ENCODE results near the gene ZCCHC14. TPM values are rescaled to one million over a fixed set of nuclear protein-coding genes. Genes with fewer than 3 reads are reported as not detected.
"Not testable (repeated sequence)": the region's sequence is repeated elsewhere in the genome, so short reads cannot be mapped to it uniquely, and the experiment has no call there.

The ZCCHC14 gene
- total RNA-seq, 1 experiment from 2014 or later, result 33.1 TPM

DNA sequence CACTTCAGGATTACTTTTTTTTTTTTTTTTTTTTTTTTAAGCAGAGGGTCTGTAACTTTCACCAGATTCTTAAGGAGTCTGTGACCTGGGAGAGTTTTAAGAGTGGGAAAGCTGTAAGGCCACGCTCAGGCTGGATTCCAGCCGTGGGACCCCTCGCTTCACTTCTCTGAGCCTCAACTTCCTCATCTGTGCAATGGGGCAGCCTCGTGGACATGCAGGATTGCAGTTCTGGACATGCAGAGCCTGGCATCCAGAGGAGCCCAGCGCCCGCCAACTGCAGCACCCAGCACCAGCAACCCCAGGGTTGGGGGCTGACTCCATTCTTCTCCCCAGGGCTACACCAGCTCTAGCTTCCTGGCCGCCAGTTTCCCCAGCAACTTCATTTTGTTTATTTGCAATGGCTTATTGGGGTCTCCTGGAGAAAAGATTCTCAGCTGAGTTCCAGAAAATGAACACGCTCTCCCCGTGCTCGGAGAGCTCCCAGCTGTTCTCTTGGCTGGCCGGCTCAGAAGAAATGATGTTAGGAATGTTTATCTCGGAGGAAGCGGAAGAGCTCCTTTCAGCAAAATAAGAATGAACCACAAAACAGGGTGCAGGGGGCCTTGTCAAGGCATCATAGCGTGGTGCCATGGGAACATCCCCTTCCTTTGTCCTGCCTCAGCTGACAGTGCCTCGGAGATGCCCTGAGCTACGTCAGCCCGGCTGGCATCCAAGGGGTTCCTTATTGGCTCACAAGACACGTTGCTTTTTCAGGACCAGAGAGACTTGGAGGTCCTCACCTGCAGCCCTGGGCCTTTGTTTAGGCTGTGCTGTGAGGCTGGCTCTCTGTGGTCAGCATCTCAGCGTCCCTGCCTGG, 22.9 kb upstream of the ZCCHC14 start:
- no peak overlapping the region for H3K27ac Mint-ChIP-seq (ENCODE audit: unreplicated experiment)
- no peak for DNase-seq
- no TSS peak for BruUV-seq (replicated peaks)
- no peaks in the 10 kb centered on the region for H3K4me1 ChIP-seq
- H3K9me3 Mint-ChIP-seq (ENCODE audit: unreplicated experiment), result no peaks in the 10 kb centered on the region
- POLR2A ChIA-PET, result no interaction called here
- H3K4me3 Mint-ChIP-seq (ENCODE audit: unreplicated experiment), result no peak overlapping the region
- intact Hi-C loops (cut with micrococcal nuclease; ENCODE audit: unreplicated experiment), result no loop called here
- CTCF ChIA-PET, result interaction anchor here (1.1 kb wide), 1 partner anchor 121 kb away, joined by 3 read pairs; no protein-coding TSS in a partner anchor
- H3K9me3 ChIP-seq, result no peaks in the 10 kb centered on the region
- H3K4me3 ChIP-seq (ENCODE audit: low read depth, low read length), result no peak overlapping the region
- H3K36me3 ChIP-seq (ENCODE audit: control insufficient read depth, insufficient read depth, low read length), result no peaks in the 10 kb centered on the region
- TF ChIP-seq, protein P1, sequence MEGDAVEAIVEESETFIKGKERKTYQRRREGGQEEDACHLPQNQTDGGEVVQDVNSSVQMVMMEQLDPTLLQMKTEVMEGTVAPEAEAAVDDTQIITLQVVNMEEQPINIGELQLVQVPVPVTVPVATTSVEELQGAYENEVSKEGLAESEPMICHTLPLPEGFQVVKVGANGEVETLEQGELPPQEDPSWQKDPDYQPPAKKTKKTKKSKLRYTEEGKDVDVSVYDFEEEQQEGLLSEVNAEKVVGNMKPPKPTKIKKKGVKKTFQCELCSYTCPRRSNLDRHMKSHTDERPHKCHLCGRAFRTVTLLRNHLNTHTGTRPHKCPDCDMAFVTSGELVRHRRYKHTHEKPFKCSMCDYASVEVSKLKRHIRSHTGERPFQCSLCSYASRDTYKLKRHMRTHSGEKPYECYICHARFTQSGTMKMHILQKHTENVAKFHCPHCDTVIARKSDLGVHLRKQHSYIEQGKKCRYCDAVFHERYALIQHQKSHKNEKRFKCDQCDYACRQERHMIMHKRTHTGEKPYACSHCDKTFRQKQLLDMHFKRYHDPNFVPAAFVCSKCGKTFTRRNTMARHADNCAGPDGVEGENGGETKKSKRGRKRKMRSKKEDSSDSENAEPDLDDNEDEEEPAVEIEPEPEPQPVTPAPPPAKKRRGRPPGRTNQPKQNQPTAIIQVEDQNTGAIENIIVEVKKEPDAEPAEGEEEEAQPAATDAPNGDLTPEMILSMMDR (IDR thresholded peaks at IDR 0.05; ENCODE audit: insufficient read depth in 1 of 2, low read depth in 1 of 2, low read length in 1 of 2, severe bottlenecking in 1 of 2, unreplicated experiment in 1 of 2), result no peak
- no peaks in the 10 kb centered on the region for H3K4me1 Mint-ChIP-seq (ENCODE audit: low read depth, unreplicated experiment)
- no peaks in the 10 kb centered on the region for H3K27me3 Mint-ChIP-seq (ENCODE audit: insufficient read depth, unreplicated experiment)
- no peaks in the 10 kb centered on the region for H3K36me3 Mint-ChIP-seq (ENCODE audit: insufficient read depth, unreplicated experiment)
- no peaks in the 10 kb centered on the region for H3K27me3 ChIP-seq (replicated peaks; ENCODE audit: control insufficient read depth, insufficient read depth, low read length)

- H3K27me3 Mint-ChIP-seq (ENCODE audit: insufficient read depth, unreplicated experiment); H3K27me3 ChIP-seq (replicated peaks; ENCODE audit: control insufficient read depth, insufficient read depth, low read length); H3K4me3 Mint-ChIP-seq (ENCODE audit: unreplicated experiment); H3K4me1 Mint-ChIP-seq (ENCODE audit: low read depth, unreplicated experiment); H3K4me3 ChIP-seq (ENCODE audit: low read depth, low read length); DNase-seq; CTCF ChIA-PET; H3K4me1 ChIP-seq; H3K36me3 ChIP-seq (ENCODE audit: control insufficient read depth, insufficient read depth, low read length); H3K36me3 Mint-ChIP-seq (ENCODE audit: insufficient read depth, unreplicated experiment); H3K27ac Mint-ChIP-seq (ENCODE audit: unreplicated experiment); intact Hi-C loops (cut with micrococcal nuclease; ENCODE audit: unreplicated experiment); BruUV-seq (replicated peaks); H3K9me3 Mint-ChIP-seq (ENCODE audit: unreplicated experiment); H3K9me3 ChIP-seq; POLR2A ChIA-PET: not testable (repeated sequence)
These were observed 17.0 kb upstream of the ZCCHC14 start for GRCh38 chr16:87509778-87510177.

DNA sequence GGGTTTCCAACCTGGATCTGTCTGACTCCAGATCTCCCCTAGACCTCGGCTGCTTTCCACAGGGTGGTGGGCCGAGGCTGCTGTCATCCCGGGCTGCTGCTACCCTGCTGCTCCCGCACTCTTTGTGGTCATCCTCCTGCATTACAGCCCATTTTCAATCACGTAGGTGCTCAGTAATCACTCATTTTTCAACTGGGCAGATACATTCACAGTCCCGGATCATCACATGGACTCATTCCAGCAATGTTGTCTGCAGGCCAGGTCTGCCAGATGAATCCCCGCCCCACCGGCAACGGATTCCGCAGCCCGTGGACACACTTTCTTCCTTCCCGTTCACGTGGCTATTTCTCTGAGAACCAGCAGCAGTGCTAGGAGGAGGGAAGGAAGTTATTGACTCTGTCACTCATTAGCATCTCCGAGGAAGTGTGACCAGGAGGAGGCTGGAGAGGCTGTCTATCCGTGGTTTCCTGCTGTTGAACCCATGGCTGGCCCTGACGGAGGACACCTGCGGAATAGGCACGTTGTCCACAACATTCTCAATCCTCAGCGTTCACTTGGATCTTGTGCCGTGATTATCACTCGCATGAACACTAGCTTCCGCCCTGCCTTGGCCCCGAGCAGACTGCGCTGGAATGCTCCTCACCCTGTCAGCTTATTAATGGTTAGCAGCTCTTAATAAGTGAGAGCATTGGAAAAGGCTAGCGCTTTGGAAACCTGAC, 14.7 kb upstream of the ZCCHC14 start:
- TF ChIP-seq, protein P1 (IDR thresholded peaks at IDR 0.05; ENCODE audit: insufficient read depth in 1 of 2, low read depth in 1 of 2, low read length in 1 of 2, severe bottlenecking in 1 of 2, unreplicated experiment in 1 of 2), result no peak
- no peak overlapping the region for H3K27ac Mint-ChIP-seq (ENCODE audit: unreplicated experiment)
- DNase-seq, result no peak
- CTCF ChIA-PET, result interaction anchor here (0.5 kb wide), 1 partner anchor 15 kb away, joined by 4 read pairs; no protein-coding TSS in a partner anchor
- Histone ChIP-seq H3K27me3 (replicated peaks; ENCODE audit: control insufficient read depth, insufficient read depth, low read length) (no peaks in the 10 kb centered on the region), H3K4me3 (ENCODE audit: low read depth, low read length) (no peak overlapping the region), H3K9me3 (no peaks in the 10 kb centered on the region; the same call in 1 of the 2 replicates), H3K4me1 (peaks cover 8% of the 10 kb centered on the region; the same call in 1 of the 2 replicates), H3K36me3 (ENCODE audit: control insufficient read depth, insufficient read depth, low read length) (no peaks in the 10 kb centered on the region)
- no TSS peak for BruUV-seq (replicated peaks)
- intact Hi-C loops (cut with micrococcal nuclease; ENCODE audit: unreplicated experiment), result no loop called here
- POLR2A ChIA-PET, result no interaction called here
- no peak overlapping the region for H3K4me3 Mint-ChIP-seq (ENCODE audit: unreplicated experiment)
- no peaks in the 10 kb centered on the region for H3K4me1 Mint-ChIP-seq (ENCODE audit: low read depth, unreplicated experiment)
- H3K27me3 Mint-ChIP-seq (ENCODE audit: insufficient read depth, unreplicated experiment), result no peaks in the 10 kb centered on the region
- H3K9me3 Mint-ChIP-seq (ENCODE audit: unreplicated experiment), result peaks cover 7% of the 10 kb centered on the region
- no peaks in the 10 kb centered on the region for H3K36me3 Mint-ChIP-seq (ENCODE audit: insufficient read depth, unreplicated experiment)

Measured in Caco-2 (cell line).